ENCODE data around the gene TXNDC8. TPM values are rescaled to one million over a fixed set of nuclear protein-coding genes. Genes with fewer than 3 reads are reported as not detected.

TXNDC8 gene
- total and polyA plus RNA-seq, 12 donors = not detected

DNA sequence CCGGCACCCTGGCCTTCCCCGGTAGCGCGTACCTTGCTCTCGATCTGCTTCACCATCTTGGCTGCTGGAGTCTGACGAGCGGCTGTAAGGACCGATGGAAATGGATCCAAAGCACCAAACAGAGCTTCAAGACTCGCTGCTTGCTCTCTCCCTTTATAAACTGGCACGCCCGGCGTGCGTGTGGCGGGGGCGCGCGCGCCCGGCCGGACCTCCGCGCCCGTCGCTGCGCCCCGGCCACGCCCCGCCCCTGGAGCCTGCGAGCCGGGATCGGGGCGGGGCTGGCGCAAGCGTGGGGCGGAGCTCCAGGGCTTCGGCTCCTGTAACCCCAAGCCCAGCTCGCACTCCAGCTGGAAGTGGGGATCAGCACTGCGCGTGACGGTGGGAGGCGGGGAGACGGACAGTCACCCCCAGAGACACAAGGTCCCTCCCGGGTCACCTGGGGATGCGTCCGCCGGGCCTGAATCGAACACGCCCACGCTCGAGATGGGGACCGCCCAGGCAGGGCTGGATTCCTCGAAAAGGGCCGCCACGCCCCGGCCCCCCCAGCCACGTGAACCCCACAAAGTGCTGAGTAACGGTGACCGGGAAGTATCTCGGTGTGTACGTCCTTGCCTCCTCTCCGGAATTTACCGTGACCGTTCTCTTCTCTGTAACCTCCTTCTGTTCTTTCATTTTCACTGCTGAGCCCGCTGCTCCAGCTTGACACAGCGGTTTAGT is 81.1 kb downstream of the TXNDC8 start, which contains the start of gene TXN:
TXN (minus strand) TSS at position 128 of the 717 bp plus-strand sequence; CDS start at position 56, 72 bp downstream.
- Histone ChIP-seq H3K4me3 (peak within 1 kb of the TSS; percentile 89 to 99 (median 96)), H3K27me3 (no peaks in the 10 kb centered on the region), H3K27ac (peak within 1 kb of the TSS; percentile 41 to 94 (median 90)), H3K9me3 (no peaks in the 10 kb centered on the region), H3K4me1 (peaks cover 2 to 49% (median 25%) of the 10 kb centered on the region in 9 donors), H3K36me3 (no peaks in the 10 kb centered on the region)
- DNase-seq (peak; percentile 89 to 92), ATAC-seq (peak; percentile 93 to 97 (median 94))
- WGBS, 2 donors = 0 to 1% methylated on average over 65 of the region's 65 CpGs
- TF ChIP-seq, protein P1, sequence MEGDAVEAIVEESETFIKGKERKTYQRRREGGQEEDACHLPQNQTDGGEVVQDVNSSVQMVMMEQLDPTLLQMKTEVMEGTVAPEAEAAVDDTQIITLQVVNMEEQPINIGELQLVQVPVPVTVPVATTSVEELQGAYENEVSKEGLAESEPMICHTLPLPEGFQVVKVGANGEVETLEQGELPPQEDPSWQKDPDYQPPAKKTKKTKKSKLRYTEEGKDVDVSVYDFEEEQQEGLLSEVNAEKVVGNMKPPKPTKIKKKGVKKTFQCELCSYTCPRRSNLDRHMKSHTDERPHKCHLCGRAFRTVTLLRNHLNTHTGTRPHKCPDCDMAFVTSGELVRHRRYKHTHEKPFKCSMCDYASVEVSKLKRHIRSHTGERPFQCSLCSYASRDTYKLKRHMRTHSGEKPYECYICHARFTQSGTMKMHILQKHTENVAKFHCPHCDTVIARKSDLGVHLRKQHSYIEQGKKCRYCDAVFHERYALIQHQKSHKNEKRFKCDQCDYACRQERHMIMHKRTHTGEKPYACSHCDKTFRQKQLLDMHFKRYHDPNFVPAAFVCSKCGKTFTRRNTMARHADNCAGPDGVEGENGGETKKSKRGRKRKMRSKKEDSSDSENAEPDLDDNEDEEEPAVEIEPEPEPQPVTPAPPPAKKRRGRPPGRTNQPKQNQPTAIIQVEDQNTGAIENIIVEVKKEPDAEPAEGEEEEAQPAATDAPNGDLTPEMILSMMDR (IDR thresholded peaks at IDR 0.05) = no peak
- intact Hi-C loops (cut with DNase I) = no loop called here

DNA sequence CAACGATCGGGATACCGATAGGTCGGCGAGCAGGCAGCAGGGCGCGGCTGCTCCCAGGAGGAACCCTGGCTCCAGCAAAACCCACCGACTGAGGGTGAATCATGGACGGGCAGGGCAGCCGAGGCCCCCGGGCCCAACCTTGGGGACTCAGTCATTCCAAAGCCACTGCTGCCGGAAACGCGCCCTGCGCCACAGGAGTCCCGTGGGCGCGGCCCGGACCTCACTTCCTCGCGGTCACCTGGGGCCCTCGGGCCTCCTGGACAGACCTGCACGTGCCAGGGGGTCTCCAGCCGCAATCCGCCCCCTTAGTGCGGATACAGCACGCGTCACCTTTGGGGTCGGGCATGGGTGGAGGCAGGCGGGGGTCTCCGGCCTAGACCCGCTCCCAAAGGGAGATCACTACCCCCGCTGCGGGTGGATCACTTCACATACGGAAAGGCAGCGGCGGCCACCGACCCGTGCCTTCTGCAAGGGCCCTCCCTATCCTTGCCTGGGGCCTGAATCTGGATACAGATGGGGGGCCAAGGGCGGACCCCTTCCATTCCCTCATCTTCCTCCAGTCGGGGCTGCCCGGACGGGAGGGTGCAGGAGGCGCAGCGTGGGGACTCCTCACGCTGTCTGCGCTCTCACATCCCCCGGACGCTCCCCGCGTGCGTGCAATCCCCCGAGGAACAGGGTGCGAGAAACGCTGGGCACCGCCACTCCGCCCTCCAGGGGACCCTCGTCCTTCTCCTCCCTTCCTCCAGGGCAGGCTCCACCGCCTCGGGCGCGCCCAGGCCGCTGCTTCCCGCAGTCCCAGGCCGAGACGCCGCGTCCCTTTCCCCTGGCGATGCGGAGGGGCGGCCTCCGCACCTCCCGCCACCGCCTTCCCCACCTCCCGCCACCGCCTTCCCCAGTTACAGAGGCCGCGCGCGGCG is 81.9 kb downstream of the TXNDC8 start:
- WGBS, 2 donors = 0 to 1% methylated on average over 77 to 81 of the region's 81 CpGs
- peaks cover 0 to 6% (median 0%) of the 10 kb centered on the region in 9 donors for H3K36me3 ChIP-seq
- H3K4me3 ChIP-seq = peak overlapping the region; percentile 89 to 99 (median 96)
- no peaks in the 10 kb centered on the region for H3K27me3 ChIP-seq
- peak overlapping the region; percentile 41 to 94 (median 90) for H3K27ac ChIP-seq
- intact Hi-C loops (cut with DNase I) = no loop called here
- H3K9me3 ChIP-seq = no peaks in the 10 kb centered on the region
- TF ChIP-seq, protein P1 (IDR thresholded peaks at IDR 0.05) = no peak
- peak; percentile 26 to 67 (median 56) for ATAC-seq
- DNase-seq = peak; percentile 52 to 56
- H3K4me1 ChIP-seq = peaks cover 2 to 49% (median 25%) of the 10 kb centered on the region in 9 donors

DNA sequence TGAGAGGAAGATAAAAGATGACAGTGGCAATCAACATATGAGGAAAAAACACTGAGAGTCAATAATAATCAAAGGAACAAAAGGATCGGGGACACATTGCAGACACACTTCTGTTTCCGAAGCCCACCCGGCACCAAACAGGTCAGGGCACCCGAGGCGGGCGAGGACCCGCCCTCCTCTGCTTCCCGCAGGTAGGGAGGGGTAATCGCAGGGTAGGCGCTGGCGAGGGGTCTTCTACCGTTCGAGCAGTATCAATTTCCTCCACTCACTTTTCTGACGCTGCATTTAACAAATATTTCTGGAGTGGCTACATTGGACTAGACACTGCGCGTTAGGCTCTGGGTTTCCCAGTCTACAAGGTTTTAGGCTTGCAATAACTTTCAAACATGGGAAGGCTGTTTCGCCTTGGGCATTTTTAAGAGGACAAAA is 82.6 kb downstream of the TXNDC8 start:
- H3K9me3 ChIP-seq = no peaks in the 10 kb centered on the region
- H3K27me3 ChIP-seq = no peaks in the 10 kb centered on the region
- DNase-seq = no peak
- peaks cover 0 to 13% (median 5%) of the 10 kb centered on the region in 9 donors for H3K36me3 ChIP-seq
- peak overlapping the region; percentile 41 to 94 (median 90) for H3K27ac ChIP-seq
- no peak for ATAC-seq
- H3K4me1 ChIP-seq = peaks cover 2 to 49% (median 25%) of the 10 kb centered on the region in 9 donors
- H3K4me3 ChIP-seq = peak overlapping the region; percentile 89 to 99 (median 96)
- intact Hi-C loops (cut with DNase I) = no loop called here
- TF ChIP-seq, protein P1 (IDR thresholded peaks at IDR 0.05) = no peak
- WGBS, 2 donors = 10 to 23% methylated on average over 17 of the region's 17 CpGs

DNA sequence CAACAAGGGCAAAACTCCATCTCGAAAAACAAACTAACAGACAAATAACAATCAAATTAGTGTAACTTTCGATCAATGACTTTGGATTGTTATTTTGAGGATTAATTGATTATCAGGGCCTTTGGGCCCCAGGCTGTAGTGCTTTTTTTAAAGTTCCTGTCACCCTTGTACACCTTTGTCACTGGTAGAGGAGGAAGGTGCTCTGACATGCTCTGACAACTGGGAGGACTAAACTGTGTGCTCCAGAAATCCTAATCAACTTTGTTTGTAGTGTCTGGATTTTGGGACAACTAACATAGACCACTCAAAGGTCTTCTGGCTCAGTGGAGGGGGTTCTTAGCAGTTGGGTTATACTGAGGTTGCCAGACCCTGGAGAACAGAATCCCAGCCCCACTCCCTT is 83.2 kb downstream of the TXNDC8 start:
- Histone ChIP-seq H3K27me3 (no peaks in the 10 kb centered on the region), H3K9me3 (no peaks in the 10 kb centered on the region), H3K4me3 (peak overlapping the region in 6 of 10 donors; percentile 94 to 99 (median 96)), H3K36me3 (peaks cover 0 to 18% (median 10%) of the 10 kb centered on the region in 9 donors), H3K27ac (peak overlapping the region in 6 of 10 donors; percentile 86 to 94 (median 90)), H3K4me1 (peaks cover 2 to 49% (median 25%) of the 10 kb centered on the region in 9 donors)
- DNase-seq (no peak), ATAC-seq (no peak)
- intact Hi-C loops (cut with DNase I) = no loop called here
- TF ChIP-seq, protein P1 (IDR thresholded peaks at IDR 0.05) = no peak
- WGBS, 2 donors = 89 to 93% methylated on average over 2 of the region's 2 CpGs
